ENCODE measurements around the gene AXL.
"Not testable (repeated sequence)": the region's sequence is repeated elsewhere in the genome, so short reads cannot be mapped to it uniquely, and the experiment has no call there.

The AXL gene

GRCh38 chr19:41278478-41278877 is 59.5 kb downstream of the AXL start:
- Histone ChIP-seq H3K27ac (ENCODE audit: low read depth, low read length) (no peak overlapping the region), H3F3A (ENCODE audit: control insufficient read depth, insufficient read depth) (no peaks in the 10 kb centered on the region), H3K4me2 (ENCODE audit: low read length) (no peak overlapping the region), H3K4me3 (ENCODE audit: low read length) (no peak overlapping the region), H3K9me3 (ENCODE audit: control insufficient read depth, insufficient read depth, low read length) (no peaks in the 10 kb centered on the region), H3K27me3 (ENCODE audit: control insufficient read depth, low read length) (no peaks in the 10 kb centered on the region), H3K36me3 (ENCODE audit: control insufficient read depth, low read length) (peaks cover 95% of the 10 kb centered on the region), H3K4me1 (ENCODE audit: control insufficient read depth, low read length) (no peaks in the 10 kb centered on the region), H3K9me2 (replicated peaks; ENCODE audit: control insufficient read depth, low read length) (no peaks in the 10 kb centered on the region), H4K20me1 (ENCODE audit: control insufficient read depth, insufficient read depth, low read depth, low read length) (no peaks in the 10 kb centered on the region), H3K79me2 (ENCODE audit: control insufficient read depth, low read length) (peaks cover 12% of the 10 kb centered on the region)
- no peak for TF ChIP-seq EZH2phosphoT487 (IDR thresholded peaks at IDR 0.05; ENCODE audit: borderline replicate concordance, low read length)
- TF ChIP-seq, protein P1, sequence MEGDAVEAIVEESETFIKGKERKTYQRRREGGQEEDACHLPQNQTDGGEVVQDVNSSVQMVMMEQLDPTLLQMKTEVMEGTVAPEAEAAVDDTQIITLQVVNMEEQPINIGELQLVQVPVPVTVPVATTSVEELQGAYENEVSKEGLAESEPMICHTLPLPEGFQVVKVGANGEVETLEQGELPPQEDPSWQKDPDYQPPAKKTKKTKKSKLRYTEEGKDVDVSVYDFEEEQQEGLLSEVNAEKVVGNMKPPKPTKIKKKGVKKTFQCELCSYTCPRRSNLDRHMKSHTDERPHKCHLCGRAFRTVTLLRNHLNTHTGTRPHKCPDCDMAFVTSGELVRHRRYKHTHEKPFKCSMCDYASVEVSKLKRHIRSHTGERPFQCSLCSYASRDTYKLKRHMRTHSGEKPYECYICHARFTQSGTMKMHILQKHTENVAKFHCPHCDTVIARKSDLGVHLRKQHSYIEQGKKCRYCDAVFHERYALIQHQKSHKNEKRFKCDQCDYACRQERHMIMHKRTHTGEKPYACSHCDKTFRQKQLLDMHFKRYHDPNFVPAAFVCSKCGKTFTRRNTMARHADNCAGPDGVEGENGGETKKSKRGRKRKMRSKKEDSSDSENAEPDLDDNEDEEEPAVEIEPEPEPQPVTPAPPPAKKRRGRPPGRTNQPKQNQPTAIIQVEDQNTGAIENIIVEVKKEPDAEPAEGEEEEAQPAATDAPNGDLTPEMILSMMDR (IDR thresholded peaks at IDR 0.05; ENCODE audit: low read depth, low read length, poor library complexity, severe bottlenecking) = no peak

DNA sequence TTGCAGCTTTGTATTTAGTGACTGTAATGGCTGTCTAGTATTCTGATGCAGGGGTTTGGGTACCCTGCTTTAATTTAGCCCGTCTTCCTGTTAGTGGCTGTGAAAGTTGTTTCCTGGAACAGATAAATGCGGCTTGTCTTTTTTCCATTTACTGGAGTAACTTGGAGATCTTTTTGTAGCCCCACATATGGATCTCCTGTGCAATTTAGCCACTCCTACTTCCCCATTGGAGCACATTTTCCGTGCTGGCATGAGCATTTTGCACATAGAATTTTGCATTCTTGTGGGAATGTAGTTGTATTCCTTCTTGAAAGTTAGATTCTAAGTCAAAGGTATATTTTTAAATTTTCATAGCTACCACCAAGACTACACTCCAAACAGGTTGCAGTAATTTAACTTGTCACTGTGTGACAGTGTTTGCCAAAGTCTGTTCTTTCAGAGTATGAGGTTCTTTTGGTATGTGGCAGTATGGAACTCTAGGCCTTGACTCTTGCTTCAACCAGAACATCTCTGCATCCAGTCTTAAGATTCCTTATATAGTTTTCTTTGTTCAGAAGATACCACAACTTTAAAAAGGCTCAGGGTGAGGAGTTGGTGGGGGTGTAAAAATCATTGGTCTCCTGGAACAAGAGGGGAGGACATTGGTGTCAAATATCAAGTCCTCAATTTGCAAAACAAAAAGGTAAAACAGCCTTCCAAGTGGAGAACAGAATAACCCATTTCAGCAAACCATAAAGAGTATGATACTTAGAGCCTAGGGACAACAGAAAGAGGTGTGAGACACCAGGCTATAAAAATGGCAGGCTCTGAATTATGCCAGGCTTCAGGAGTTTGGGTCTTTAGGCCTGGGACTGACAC is 69.9 kb downstream of the AXL start:
- H3K4me3 ChIP-seq (ENCODE audit: low read length) = no peak overlapping the region
- H3K4me2 ChIP-seq (ENCODE audit: low read length) = no peak overlapping the region
- no peaks in the 10 kb centered on the region for H4K20me1 ChIP-seq (ENCODE audit: control insufficient read depth, insufficient read depth, low read depth, low read length)
- no peaks in the 10 kb centered on the region for H3F3A ChIP-seq (ENCODE audit: control insufficient read depth, insufficient read depth)
- no peaks in the 10 kb centered on the region for H3K9me2 ChIP-seq (replicated peaks; ENCODE audit: control insufficient read depth, low read length)
- H3K9me3 ChIP-seq (ENCODE audit: control insufficient read depth, insufficient read depth, low read length) = no peaks in the 10 kb centered on the region
- H3K36me3 ChIP-seq (ENCODE audit: control insufficient read depth, low read length) = peaks cover 89% of the 10 kb centered on the region
- TF ChIP-seq, protein P1 (IDR thresholded peaks at IDR 0.05; ENCODE audit: low read depth, low read length, poor library complexity, severe bottlenecking) = no peak
- TF ChIP-seq EZH2phosphoT487 (IDR thresholded peaks at IDR 0.05; ENCODE audit: borderline replicate concordance, low read length) = no peak
- H3K27me3 ChIP-seq (ENCODE audit: control insufficient read depth, low read length) = no peaks in the 10 kb centered on the region
- no peak overlapping the region for H3K27ac ChIP-seq (ENCODE audit: low read depth, low read length)
- peaks cover 21% of the 10 kb centered on the region for H3K79me2 ChIP-seq (ENCODE audit: control insufficient read depth, low read length)
- no peaks in the 10 kb centered on the region for H3K4me1 ChIP-seq (ENCODE audit: control insufficient read depth, low read length)

DNA sequence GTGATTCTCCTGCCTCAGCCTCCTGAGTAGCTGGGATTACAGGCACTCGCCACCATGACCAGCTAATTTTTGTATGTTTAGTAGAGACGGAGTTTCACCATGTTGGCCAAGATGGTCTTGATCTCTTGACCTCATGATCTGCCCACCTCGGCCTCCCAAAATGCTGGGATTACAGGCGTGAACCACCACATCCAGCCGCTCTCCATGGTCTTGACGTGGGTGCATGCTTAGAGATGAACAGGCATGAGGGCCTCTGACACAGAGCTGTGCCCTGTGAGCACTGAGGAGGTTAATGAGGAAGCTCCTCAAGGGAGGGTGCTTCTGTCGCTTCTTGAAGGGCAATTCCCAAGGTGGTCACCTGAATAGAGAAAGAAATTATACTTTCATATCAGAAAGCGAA is 70.8 kb downstream of the AXL start:
- Histone ChIP-seq H3K79me2 (ENCODE audit: control insufficient read depth, low read length) (peaks cover 24% of the 10 kb centered on the region), H3K36me3 (ENCODE audit: control insufficient read depth, low read length) (peaks cover 89% of the 10 kb centered on the region)
- not testable (repeated sequence) for H4K20me1 ChIP-seq (ENCODE audit: control insufficient read depth, insufficient read depth, low read depth, low read length); H3K4me3 ChIP-seq (ENCODE audit: low read length); H3K4me2 ChIP-seq (ENCODE audit: low read length); H3K9me3 ChIP-seq (ENCODE audit: control insufficient read depth, insufficient read depth, low read length); H3K9me2 ChIP-seq (replicated peaks; ENCODE audit: control insufficient read depth, low read length); H3K4me1 ChIP-seq (ENCODE audit: control insufficient read depth, low read length); H3K27ac ChIP-seq (ENCODE audit: low read depth, low read length); H3F3A ChIP-seq (ENCODE audit: control insufficient read depth, insufficient read depth); H3K27me3 ChIP-seq (ENCODE audit: control insufficient read depth, low read length)

DNA sequence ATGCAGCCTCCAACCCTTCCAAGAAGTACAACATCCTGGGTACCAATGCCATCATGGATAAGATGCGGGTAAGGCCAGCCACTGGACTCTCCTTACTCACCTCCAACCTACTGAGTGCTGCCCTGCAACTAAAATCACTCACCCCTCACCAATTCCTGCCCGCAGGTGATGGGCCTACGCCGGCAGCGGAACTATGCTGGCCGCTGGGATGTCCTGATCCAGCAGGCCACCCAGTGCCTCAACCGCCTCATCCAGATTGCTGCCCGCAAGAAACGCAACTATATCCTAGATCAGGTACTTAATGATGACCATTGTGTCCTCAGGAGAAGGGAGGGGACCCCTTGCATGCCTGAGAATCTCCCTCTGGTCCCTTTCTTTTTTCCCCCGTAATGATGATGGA is 75.4 kb downstream of the AXL start:
- peaks cover 25% of the 10 kb centered on the region for H3K79me2 ChIP-seq (ENCODE audit: control insufficient read depth, low read length)
- no peaks in the 10 kb centered on the region for H3K9me2 ChIP-seq (replicated peaks; ENCODE audit: control insufficient read depth, low read length)
- no peak overlapping the region for H3K4me3 ChIP-seq (ENCODE audit: low read length)
- no peaks in the 10 kb centered on the region for H3K9me3 ChIP-seq (ENCODE audit: control insufficient read depth, insufficient read depth, low read length)
- TF ChIP-seq, protein P1 (IDR thresholded peaks at IDR 0.05; ENCODE audit: low read depth, low read length, poor library complexity, severe bottlenecking) = no peak
- TF ChIP-seq EZH2phosphoT487 (IDR thresholded peaks at IDR 0.05; ENCODE audit: borderline replicate concordance, low read length) = no peak
- no peaks in the 10 kb centered on the region for H3K27me3 ChIP-seq (ENCODE audit: control insufficient read depth, low read length)
- no peak overlapping the region for H3K27ac ChIP-seq (ENCODE audit: low read depth, low read length)
- no peak overlapping the region for H3K4me2 ChIP-seq (ENCODE audit: low read length)
- peaks cover 54% of the 10 kb centered on the region for H3K4me1 ChIP-seq (ENCODE audit: control insufficient read depth, low read length)
- no peaks in the 10 kb centered on the region for H4K20me1 ChIP-seq (ENCODE audit: control insufficient read depth, insufficient read depth, low read depth, low read length)
- H3F3A ChIP-seq (ENCODE audit: control insufficient read depth, insufficient read depth) = no peaks in the 10 kb centered on the region; the same call in 1 of the 2 replicates
- peaks cover 100% of the 10 kb centered on the region for H3K36me3 ChIP-seq (ENCODE audit: control insufficient read depth, low read length)

All from DOHH2 (cell line).